Measurements from ENCODE around the gene MAN2A2. TPM values are rescaled to one million over a fixed set of nuclear protein-coding genes. Genes with fewer than 3 reads are reported as not detected.

The MAN2A2 gene
- total and polyA plus RNA-seq, 2 donors (not counting 3 experiments of a cell fraction or from before 2014, with no cell fraction given), result 60.9 to 77.7 TPM

DNA sequence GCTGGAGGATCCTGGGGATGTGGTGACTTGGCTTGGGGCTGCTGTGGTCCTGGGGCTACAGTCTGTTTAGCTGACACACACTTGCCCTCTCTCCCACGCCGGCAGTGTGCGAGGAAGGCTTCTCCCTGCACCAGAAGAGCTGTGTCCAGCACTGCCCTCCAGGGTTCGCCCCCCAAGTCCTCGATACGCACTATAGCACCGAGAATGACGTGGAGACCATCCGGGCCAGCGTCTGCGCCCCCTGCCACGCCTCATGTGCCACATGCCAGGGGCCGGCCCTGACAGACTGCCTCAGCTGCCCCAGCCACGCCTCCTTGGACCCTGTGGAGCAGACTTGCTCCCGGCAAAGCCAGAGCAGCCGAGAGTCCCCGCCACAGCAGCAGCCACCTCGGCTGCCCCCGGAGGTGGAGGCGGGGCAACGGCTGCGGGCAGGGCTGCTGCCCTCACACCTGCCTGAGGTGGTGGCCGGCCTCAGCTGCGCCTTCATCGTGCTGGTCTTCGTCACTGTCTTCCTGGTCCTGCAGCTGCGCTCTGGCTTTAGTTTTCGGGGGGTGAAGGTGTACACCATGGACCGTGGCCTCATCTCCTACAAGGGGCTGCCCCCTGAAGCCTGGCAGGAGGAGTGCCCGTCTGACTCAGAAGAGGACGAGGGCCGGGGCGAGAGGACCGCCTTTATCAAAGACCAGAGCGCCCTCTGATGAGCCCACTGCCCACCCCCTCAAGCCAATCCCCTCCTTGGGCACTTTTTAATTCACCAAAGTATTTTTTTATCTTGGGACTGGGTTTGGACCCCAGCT, 21.7 kb upstream of the MAN2A2 start:
- CTCF ChIA-PET, result no interaction called here
- intact Hi-C loops (cut with micrococcal nuclease) (loop anchor here (10.0 kb wide), 1 partner anchor 347 kb away; no protein-coding TSS in a partner anchor), dilution Hi-C loops (cut with MboI; ENCODE audit: extremely low pct_ligation_motif_present, low sequenced_read_pairs) (no loop called here)
- no peaks in the 10 kb centered on the region for H3K27me3 ChIP-seq (ENCODE audit: control insufficient read depth in 2 of 2, insufficient read depth in 2 of 2, low read length in 2 of 2)
- no peak overlapping the region for H3K9ac ChIP-seq (replicated peaks; ENCODE audit: extremely low read depth, insufficient read depth, low read length)
- H3K4me3 ChIP-seq (replicated peaks in 1 of 3; ENCODE audit: insufficient read depth in 1 of 3, low read depth in 1 of 3, low read length in 3 of 3), result no peak overlapping the region
- no peak overlapping the region for H3K4me2 ChIP-seq (ENCODE audit: insufficient read depth, low read length)
- POLR2A ChIA-PET, result no interaction called here
- TF ChIP-seq JUN (IDR thresholded peaks at IDR 0.05; ENCODE audit: borderline replicate concordance, insufficient read depth, insufficient read length, low read depth) (no peak), GATA2 (IDR thresholded peaks at IDR 0.05; ENCODE audit: insufficient read depth, insufficient read length, low read depth, low read length) (no peak), POLR2AphosphoS5 (IDR thresholded peaks at IDR 0.05; ENCODE audit: insufficient read depth, low read depth, low read length) (no peak), MAX (IDR thresholded peaks at IDR 0.05; ENCODE audit: insufficient read depth, insufficient read length) (no peak), EZH2 (IDR thresholded peaks at IDR 0.05; ENCODE audit: borderline replicate concordance, low read depth, low read length, severe bottlenecking) (no peak), POLR2A (IDR thresholded peaks at IDR 0.05; ENCODE audit: low read depth, low read length) (no peak), FOS (IDR thresholded peaks at IDR 0.05; ENCODE audit: borderline replicate concordance, insufficient read depth, low read length) (no peak), MYC (IDR thresholded peaks at IDR 0.05; ENCODE audit: low read depth, low read length) (no peak)
- TF ChIP-seq, protein P1, sequence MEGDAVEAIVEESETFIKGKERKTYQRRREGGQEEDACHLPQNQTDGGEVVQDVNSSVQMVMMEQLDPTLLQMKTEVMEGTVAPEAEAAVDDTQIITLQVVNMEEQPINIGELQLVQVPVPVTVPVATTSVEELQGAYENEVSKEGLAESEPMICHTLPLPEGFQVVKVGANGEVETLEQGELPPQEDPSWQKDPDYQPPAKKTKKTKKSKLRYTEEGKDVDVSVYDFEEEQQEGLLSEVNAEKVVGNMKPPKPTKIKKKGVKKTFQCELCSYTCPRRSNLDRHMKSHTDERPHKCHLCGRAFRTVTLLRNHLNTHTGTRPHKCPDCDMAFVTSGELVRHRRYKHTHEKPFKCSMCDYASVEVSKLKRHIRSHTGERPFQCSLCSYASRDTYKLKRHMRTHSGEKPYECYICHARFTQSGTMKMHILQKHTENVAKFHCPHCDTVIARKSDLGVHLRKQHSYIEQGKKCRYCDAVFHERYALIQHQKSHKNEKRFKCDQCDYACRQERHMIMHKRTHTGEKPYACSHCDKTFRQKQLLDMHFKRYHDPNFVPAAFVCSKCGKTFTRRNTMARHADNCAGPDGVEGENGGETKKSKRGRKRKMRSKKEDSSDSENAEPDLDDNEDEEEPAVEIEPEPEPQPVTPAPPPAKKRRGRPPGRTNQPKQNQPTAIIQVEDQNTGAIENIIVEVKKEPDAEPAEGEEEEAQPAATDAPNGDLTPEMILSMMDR (IDR thresholded peaks at IDR 0.05; ENCODE audit: extremely low read depth in 1 of 2, insufficient read depth in 1 of 2, low read depth in 1 of 2, low read length in 2 of 2), result no peak
- BruUV-seq (replicated peaks), result no TSS peak
- peaks cover 14 to 48% of the 10 kb centered on the region in 2 experiments for H3K36me3 ChIP-seq (ENCODE audit: control insufficient read depth in 2 of 2, extremely low read depth in 1 of 2, insufficient read depth in 2 of 2, low read length in 2 of 2)
- H3K9me1 ChIP-seq (replicated peaks; ENCODE audit: control insufficient read depth, extremely low read depth, insufficient read depth, low read length), result no peaks in the 10 kb centered on the region
- H3K4me1 ChIP-seq (ENCODE audit: control insufficient read depth, extremely low read depth, insufficient read depth, low read length), result peaks cover 24% of the 10 kb centered on the region
- FAIRE-seq (no peak), DNase-seq (ENCODE audit: low read depth, low spot score) (no peak)
- H4K20me1 ChIP-seq (replicated peaks; ENCODE audit: control insufficient read depth, extremely low read depth, insufficient read depth, low read length), result no peaks in the 10 kb centered on the region
- no peaks in the 10 kb centered on the region for H3K9me3 ChIP-seq (replicated peaks; ENCODE audit: control insufficient read depth, insufficient read depth, low read length)
- H3K27ac ChIP-seq (ENCODE audit: insufficient read depth, low read depth, low read length), result no peak overlapping the region
- no peak overlapping the region for H2AFZ ChIP-seq (ENCODE audit: low read depth, low read length)
- peaks cover 9% of the 10 kb centered on the region for H3K79me2 ChIP-seq (ENCODE audit: control insufficient read depth, insufficient read depth, low read length)
